ENCODE measurements around the gene GMPS. TPM values are rescaled to one million over a fixed set of nuclear protein-coding genes. Genes with fewer than 3 reads are reported as not detected.
A peak's percentile ranks its signal among the peaks of the same experiment; 100 is the strongest.

GMPS gene
- total and polyA plus RNA-seq, 4 experiments from 2014 or later = 50.5 to 103 (median 64.1) TPM

DNA sequence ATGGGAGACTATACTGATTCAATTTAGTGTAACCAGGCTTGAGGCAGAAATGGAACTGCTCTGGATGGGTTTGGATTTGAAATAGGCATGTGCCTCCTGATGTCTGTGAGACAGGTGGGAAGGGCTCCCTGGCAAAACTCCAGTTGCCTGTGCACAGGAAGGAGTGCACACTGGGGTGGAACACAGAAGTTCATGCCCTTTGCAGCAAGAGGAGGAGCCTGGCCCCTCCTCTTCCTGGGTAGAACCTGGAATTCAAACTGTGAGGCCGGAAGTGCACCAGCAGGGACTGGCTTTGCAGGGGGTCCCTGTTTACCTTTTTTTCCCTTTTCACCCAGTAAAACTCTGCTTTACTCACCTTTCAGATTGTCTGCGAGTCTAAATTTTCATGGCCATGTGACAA lies 99.9 kb downstream of the GMPS start:
- no peak for DNase-seq
- intact Hi-C loops (cut with micrococcal nuclease) = no loop called here
- H3K4me1 ChIP-seq (ENCODE audit: insufficient read depth, low read length) = no peaks in the 10 kb centered on the region
- H3K27me3 ChIP-seq (ENCODE audit: insufficient read depth, low read length) = no peaks in the 10 kb centered on the region
- no peak overlapping the region for H3K4me3 Mint-ChIP-seq
- no peaks in the 10 kb centered on the region for H3K9me3 ChIP-seq (ENCODE audit: control insufficient read depth in 1 of 2, low read length in 2 of 2)
- peaks cover 0 to 7% (median 0%) of the 10 kb centered on the region in 8 donors for H3K9me3 Mint-ChIP-seq
- H3K36me3 ChIP-seq (ENCODE audit: insufficient read depth, low read length) = no peaks in the 10 kb centered on the region
- H3K4me3 ChIP-seq (ENCODE audit: low read length in 2 of 2) = no peak overlapping the region
- CTCF ChIA-PET (ENCODE audit: partially characterized antibody) = no interaction called here
- no peak overlapping the region for H3K27ac ChIP-seq (ENCODE audit: low read depth, low read length)
- no peaks in the 10 kb centered on the region for H3K4me1 Mint-ChIP-seq
- H3K27me3 Mint-ChIP-seq = peaks cover 1 to 2% of the 10 kb centered on the region in 2 donors
- H3K27ac Mint-ChIP-seq = no peak overlapping the region
- peaks cover 0 to 12% of the 10 kb centered on the region in 2 donors for H3K36me3 Mint-ChIP-seq
- POLR2A ChIA-PET (ENCODE audit: partially characterized antibody) = no interaction called here

DNA sequence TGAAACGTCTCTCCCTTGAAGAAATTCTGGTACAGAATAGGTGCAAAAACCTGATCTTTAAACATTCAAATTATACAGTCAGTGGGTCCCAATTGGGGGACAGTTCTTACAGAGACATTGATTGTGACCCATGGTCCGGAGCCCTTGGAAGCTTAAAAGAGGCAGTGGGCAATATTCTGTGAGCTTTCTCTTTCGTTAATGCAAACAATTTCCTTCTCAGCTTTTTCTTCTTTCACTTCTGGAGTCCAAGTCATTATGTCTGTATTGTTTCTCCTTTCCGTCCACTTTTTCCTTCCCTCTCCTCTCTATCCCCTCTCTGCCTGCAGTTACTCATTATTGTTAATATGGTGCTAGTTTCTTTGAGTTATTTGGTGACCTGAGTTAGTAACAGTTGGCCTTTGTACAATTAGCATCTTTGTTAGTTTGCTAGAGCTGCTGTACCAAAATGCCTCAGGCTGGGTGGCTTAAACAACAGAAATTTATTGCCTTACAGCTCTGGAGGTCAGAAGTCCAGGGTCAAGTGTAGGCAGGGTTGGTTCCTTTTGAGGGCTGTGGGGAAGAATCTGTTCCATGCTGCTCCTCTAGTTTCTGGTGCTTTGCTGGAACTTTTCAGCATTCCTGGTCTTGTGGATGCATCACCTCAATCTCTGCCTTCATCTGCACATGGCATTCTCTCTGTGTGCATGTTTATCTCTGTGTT lies 102.6 kb downstream of the GMPS start:
- Mint-ChIP-seq H3K4me3 (no peak overlapping the region), H3K4me1 (no peaks in the 10 kb centered on the region), H3K9me3 (peaks cover 0 to 7% (median 0%) of the 10 kb centered on the region in 8 donors), H3K27ac (no peak overlapping the region), H3K27me3 (peaks cover 1 to 2% of the 10 kb centered on the region in 2 donors), H3K36me3 (peaks cover 0 to 4% of the 10 kb centered on the region in 2 donors)
- Histone ChIP-seq H3K4me3 (ENCODE audit: low read length in 2 of 2) (no peak overlapping the region), H3K27me3 (ENCODE audit: insufficient read depth, low read length) (no peaks in the 10 kb centered on the region), H3K9me3 (ENCODE audit: control insufficient read depth in 1 of 2, low read length in 2 of 2) (no peaks in the 10 kb centered on the region), H3K4me1 (ENCODE audit: insufficient read depth, low read length) (no peaks in the 10 kb centered on the region), H3K27ac (ENCODE audit: low read depth, low read length) (no peak overlapping the region), H3K36me3 (ENCODE audit: insufficient read depth, low read length) (no peaks in the 10 kb centered on the region)
- intact Hi-C loops (cut with micrococcal nuclease) = no loop called here
- no peak for DNase-seq
- ChIA-PET CTCF (ENCODE audit: partially characterized antibody) (no interaction called here), POLR2A (ENCODE audit: partially characterized antibody) (no interaction called here)

DNA sequence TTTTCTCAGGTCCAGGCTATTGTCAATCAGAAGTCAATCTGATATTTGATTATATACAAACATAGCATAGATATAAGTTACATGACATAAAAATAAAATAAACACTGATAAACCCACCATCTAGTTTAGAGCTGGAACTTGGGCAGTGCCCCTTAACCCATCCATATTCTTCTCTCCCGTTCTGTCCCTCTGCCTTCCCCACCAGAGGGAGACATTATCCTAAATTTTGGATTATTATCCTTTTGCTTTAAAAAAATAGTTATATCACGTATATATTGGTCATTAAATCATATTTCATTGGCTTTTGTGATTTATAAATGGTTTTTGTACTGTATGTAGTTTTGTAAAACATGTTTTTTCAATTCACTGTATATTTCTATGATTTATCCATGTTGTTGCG lies 107.9 kb downstream of the GMPS start:
- no peaks in the 10 kb centered on the region for H3K27me3 ChIP-seq (ENCODE audit: insufficient read depth, low read length)
- intact Hi-C loops (cut with micrococcal nuclease) = no loop called here
- Mint-ChIP-seq H3K9me3 (no peaks in the 10 kb centered on the region), H3K4me1 (no peaks in the 10 kb centered on the region), H3K27me3 (no peaks in the 10 kb centered on the region), H3K4me3 (no peak overlapping the region), H3K27ac (no peak overlapping the region), H3K36me3 (no peaks in the 10 kb centered on the region)
- no peak overlapping the region for H3K4me3 ChIP-seq (ENCODE audit: low read length in 2 of 2)
- CTCF ChIA-PET (ENCODE audit: partially characterized antibody) = no interaction called here
- no peaks in the 10 kb centered on the region for H3K36me3 ChIP-seq (ENCODE audit: insufficient read depth, low read length)
- H3K9me3 ChIP-seq (ENCODE audit: control insufficient read depth in 1 of 2, low read length in 2 of 2) = no peaks in the 10 kb centered on the region
- DNase-seq = no peak
- H3K27ac ChIP-seq (ENCODE audit: low read depth, low read length) = no peak overlapping the region
- POLR2A ChIA-PET (ENCODE audit: partially characterized antibody) = no interaction called here
- no peaks in the 10 kb centered on the region for H3K4me1 ChIP-seq (ENCODE audit: insufficient read depth, low read length)

DNA sequence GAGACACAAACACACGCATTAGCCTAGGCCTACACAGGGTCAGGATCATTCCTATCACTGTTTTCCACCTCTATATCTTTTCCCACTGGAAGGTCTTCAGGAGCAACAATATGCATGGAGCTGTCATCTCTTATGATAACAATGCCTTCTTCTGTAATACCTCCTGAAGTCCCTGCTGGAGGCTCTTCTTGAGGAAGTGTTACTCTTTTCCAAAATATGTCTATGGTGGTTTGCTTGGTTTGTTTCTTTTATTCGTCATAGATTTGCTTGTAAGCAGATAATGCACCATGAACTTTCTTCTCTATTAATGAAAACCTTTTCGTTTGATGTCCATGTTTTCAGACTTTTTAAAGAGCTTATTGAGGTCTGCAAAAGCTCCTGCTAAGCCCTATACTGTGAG lies 109.3 kb downstream of the GMPS start:
- Mint-ChIP-seq H3K36me3 (no peaks in the 10 kb centered on the region), H3K27me3 (peaks cover 0 to 4% of the 10 kb centered on the region in 2 donors), H3K4me3 (no peak overlapping the region), H3K4me1 (no peaks in the 10 kb centered on the region), H3K9me3 (no peaks in the 10 kb centered on the region), H3K27ac (no peak overlapping the region)
- POLR2A ChIA-PET (ENCODE audit: partially characterized antibody) = no interaction called here
- no peaks in the 10 kb centered on the region for H3K9me3 ChIP-seq (ENCODE audit: control insufficient read depth in 1 of 2, low read length in 2 of 2)
- H3K27me3 ChIP-seq (ENCODE audit: insufficient read depth, low read length) = no peaks in the 10 kb centered on the region
- intact Hi-C loops (cut with micrococcal nuclease) = no loop called here
- no peaks in the 10 kb centered on the region for H3K4me1 ChIP-seq (ENCODE audit: insufficient read depth, low read length)
- no peak overlapping the region for H3K4me3 ChIP-seq (ENCODE audit: low read length in 2 of 2)
- CTCF ChIA-PET (ENCODE audit: partially characterized antibody) = no interaction called here
- no peak for DNase-seq
- no peak overlapping the region for H3K27ac ChIP-seq (ENCODE audit: low read depth, low read length)
- no peaks in the 10 kb centered on the region for H3K36me3 ChIP-seq (ENCODE audit: insufficient read depth, low read length)

DNA sequence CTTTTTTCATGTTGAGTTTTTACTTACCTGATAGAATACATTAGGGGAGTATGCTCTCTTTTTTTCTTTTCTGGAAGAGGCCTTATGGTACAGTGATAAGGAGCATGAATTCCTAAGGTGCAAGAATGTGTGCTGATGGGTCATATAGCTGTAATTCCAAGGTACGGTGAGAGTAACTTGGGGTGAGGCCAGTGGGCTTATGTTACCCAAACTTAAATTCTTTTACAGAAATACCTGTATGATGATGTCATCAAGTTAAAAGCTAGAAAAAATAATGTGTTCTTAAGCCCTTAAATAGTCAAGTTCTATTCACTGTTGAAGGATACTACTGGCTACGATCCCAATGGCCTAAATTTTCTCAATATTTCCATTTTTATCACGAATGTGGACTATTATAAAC lies 111.2 kb downstream of the GMPS start:
- H3K9me3 Mint-ChIP-seq = no peaks in the 10 kb centered on the region
- Histone ChIP-seq H3K36me3 (ENCODE audit: insufficient read depth, low read length) (no peaks in the 10 kb centered on the region), H3K27ac (ENCODE audit: low read depth, low read length) (no peak overlapping the region), H3K4me3 (ENCODE audit: low read length in 2 of 2) (no peak overlapping the region), H3K9me3 (ENCODE audit: control insufficient read depth in 1 of 2, low read length in 2 of 2) (no peaks in the 10 kb centered on the region), H3K4me1 (ENCODE audit: insufficient read depth, low read length) (no peaks in the 10 kb centered on the region), H3K27me3 (ENCODE audit: insufficient read depth, low read length) (no peaks in the 10 kb centered on the region)
- no peak for DNase-seq
- intact Hi-C loops (cut with micrococcal nuclease) = no loop called here
- no peak overlapping the region for H3K4me3 Mint-ChIP-seq
- ChIA-PET CTCF (ENCODE audit: partially characterized antibody) (no interaction called here), POLR2A (ENCODE audit: partially characterized antibody) (no interaction called here)
- no peaks in the 10 kb centered on the region for H3K4me1 Mint-ChIP-seq
- H3K27me3 Mint-ChIP-seq = peaks cover 0 to 8% of the 10 kb centered on the region in 2 donors
- H3K27ac Mint-ChIP-seq = peak overlapping the region in 1 of 7 donors; percentile 61
- no peaks in the 10 kb centered on the region for H3K36me3 Mint-ChIP-seq

DNA sequence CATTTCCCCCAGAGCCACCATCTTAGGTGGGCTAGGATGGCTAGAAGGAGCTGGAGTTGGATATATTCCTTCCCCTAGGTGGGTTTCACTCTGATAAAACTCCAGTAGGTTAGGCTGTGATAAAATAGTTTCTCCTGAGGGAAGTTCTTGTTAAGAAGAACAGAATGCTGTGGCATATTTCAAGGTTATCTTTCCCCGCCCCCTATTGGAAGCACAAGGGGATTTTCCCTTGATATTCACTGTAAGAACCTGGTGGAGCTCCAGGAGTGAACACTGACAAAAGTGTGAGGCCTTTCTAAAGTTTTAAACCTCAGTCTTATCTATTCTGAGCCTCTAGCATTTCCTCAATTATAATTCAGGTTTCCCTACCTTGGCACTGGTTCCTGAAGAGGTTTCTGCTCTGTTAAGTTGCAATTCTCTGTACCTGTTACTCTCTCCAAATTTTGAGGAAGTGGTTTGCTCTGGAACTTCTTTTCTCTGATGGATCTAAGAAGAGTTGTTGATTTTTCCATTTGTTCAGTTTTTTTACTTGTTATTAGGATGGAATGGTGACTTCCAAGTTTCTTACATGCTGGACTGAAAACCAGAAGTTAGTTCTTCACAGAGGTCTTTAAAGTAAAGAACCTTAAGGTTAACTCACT lies 113.5 kb downstream of the GMPS start:
- Histone ChIP-seq H3K36me3 (ENCODE audit: insufficient read depth, low read length) (no peaks in the 10 kb centered on the region), H3K4me1 (ENCODE audit: insufficient read depth, low read length) (no peaks in the 10 kb centered on the region), H3K9me3 (ENCODE audit: control insufficient read depth in 1 of 2, low read length in 2 of 2) (no peaks in the 10 kb centered on the region), H3K27me3 (ENCODE audit: insufficient read depth, low read length) (no peaks in the 10 kb centered on the region), H3K4me3 (ENCODE audit: low read length in 2 of 2) (no peak overlapping the region), H3K27ac (ENCODE audit: low read depth, low read length) (no peak overlapping the region)
- intact Hi-C loops (cut with micrococcal nuclease) = no loop called here
- Mint-ChIP-seq H3K4me1 (no peaks in the 10 kb centered on the region), H3K36me3 (no peaks in the 10 kb centered on the region), H3K27ac (peak overlapping the region in 1 of 7 donors; percentile 34), H3K9me3 (no peaks in the 10 kb centered on the region), H3K4me3 (no peak overlapping the region), H3K27me3 (peaks cover 7 to 11% of the 10 kb centered on the region in 2 donors)
- ChIA-PET CTCF (ENCODE audit: partially characterized antibody) (no interaction called here), POLR2A (ENCODE audit: partially characterized antibody) (no interaction called here)
- DNase-seq = no peak

DNA sequence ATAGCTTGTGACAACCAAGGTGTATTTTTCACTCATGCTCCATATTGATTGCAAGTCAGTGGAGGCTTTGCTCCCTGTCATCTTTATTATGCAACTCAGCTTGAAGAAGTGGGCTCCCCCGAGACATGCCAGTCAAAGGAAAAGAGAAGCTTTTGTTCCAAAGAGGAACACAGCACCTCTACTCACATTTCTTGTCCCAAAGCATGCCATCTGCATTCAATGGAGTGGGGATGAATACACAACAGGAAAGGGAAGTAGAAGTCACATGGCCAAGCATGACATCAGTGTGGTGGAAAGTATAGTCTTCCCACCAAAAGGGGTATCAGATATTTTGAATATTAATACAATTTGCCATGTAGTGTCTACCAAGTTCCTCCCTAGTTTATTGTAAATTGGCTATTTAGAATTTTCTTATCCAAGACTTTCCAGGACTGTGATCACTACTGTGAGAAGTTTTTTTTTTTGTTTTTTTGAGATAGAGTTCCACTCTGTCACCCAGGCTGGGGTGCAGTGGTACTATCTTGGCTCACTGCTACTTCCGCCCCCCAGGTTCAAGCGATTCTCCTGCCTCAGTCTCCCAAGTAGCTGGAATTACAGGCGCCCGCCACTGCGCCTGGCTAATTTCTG lies 114.5 kb downstream of the GMPS start:
- CTCF ChIA-PET (ENCODE audit: partially characterized antibody) = no interaction called here
- no peak overlapping the region for H3K27ac Mint-ChIP-seq
- peaks cover 7 to 11% of the 10 kb centered on the region in 2 donors for H3K27me3 Mint-ChIP-seq
- DNase-seq = no peak
- H3K36me3 Mint-ChIP-seq = no peaks in the 10 kb centered on the region
- no peaks in the 10 kb centered on the region for H3K4me1 ChIP-seq (ENCODE audit: insufficient read depth, low read length)
- H3K36me3 ChIP-seq (ENCODE audit: insufficient read depth, low read length) = no peaks in the 10 kb centered on the region
- intact Hi-C loops (cut with micrococcal nuclease) = no loop called here
- no peaks in the 10 kb centered on the region for H3K27me3 ChIP-seq (ENCODE audit: insufficient read depth, low read length)
- no peak overlapping the region for H3K4me3 Mint-ChIP-seq
- H3K27ac ChIP-seq (ENCODE audit: low read depth, low read length) = no peak overlapping the region
- H3K4me1 Mint-ChIP-seq = no peaks in the 10 kb centered on the region
- POLR2A ChIA-PET (ENCODE audit: partially characterized antibody) = no interaction called here
- H3K4me3 ChIP-seq (ENCODE audit: low read length in 2 of 2) = no peak overlapping the region
- no peaks in the 10 kb centered on the region for H3K9me3 Mint-ChIP-seq
- no peaks in the 10 kb centered on the region for H3K9me3 ChIP-seq (ENCODE audit: control insufficient read depth in 1 of 2, low read length in 2 of 2)
